ENCODE results near the gene KLHDC8A.

KLHDC8A gene

GRCh38 chr1:205344066-205344928 is 12.4 kb downstream of the KLHDC8A start:
- DNase-seq (ENCODE audit: low spot score), result no peak

GRCh38 chr1:205343431-205344065 is 13.2 kb downstream of the KLHDC8A start:
- no peak for DNase-seq (ENCODE audit: low spot score)

DNA sequence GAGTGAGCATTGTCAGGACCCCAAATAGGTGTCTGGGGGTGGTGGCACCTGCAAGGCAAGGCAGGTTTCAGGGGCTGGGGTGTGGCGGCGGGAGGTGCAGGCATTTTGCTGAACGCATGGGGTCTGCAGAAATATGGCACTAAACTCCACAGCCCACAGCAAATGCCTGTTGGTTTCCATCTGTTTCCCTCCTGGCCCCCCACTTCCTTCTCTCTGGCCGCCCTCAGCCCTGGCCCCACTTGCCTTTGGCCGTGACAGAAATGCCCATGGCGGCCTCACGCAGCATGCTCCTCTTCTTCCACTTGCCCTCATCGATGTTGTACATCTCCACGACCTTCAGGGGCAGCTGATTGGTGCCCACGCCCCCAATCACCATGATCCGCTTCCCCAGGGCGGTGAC is 13.7 kb downstream of the KLHDC8A start:
- no peak for DNase-seq (ENCODE audit: low spot score)

DNA sequence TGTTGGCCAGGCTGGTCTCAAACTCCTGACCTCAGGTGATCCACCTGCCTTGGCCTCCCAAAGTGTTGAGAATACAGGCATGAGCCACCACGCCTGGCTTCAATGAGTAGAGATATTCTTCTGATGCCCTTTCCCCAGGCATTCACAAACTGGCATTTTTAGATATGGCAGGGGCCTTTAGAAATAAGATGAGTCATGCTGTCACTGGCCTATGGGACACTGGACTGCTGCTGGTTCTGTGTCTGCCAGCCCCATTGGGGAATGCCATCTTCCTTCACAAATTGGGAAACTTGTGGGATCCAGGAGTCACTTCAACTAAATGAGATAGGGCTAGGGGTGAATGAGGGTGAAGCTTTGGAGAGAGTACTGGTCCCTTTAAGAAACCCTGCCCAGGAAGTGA is 16.0 kb downstream of the KLHDC8A start:
- DNase-seq (ENCODE audit: low spot score), result no peak

GRCh38 chr1:205339717-205340116 is 17.0 kb downstream of the KLHDC8A start:
- DNase-seq (ENCODE audit: low spot score), result peak; percentile 45

DNA sequence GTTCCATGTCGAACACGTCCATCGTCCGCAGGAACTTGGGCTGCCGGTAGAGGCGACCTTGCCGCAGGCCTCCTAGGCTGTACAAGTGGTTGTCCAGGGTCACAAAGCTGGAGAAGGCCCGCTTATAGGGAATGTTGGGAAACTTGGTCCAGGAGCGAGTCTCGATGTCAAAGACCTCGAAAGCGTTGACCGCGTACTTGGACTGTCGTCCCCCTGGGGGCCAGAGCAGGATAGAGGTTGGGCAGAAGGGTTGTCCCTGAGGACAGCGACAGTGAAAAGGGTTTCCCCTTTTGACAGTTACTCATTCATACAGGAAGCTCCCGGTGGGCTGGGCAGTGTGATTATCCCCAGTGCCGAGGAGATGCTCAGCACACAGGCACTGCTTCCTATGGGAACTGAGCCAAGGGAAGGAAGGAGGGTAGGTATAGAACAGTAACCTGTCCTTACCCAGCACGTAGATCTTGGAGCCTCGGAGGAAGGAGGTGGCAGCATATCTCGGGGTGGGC is 17.5 kb downstream of the KLHDC8A start:
- DNase-seq (ENCODE audit: low spot score), result no peak

- no peak for DNase-seq (ENCODE audit: low spot score)
Observed at GRCh38 chr1:205338011-205338410, 18.7 kb downstream of the KLHDC8A start.

- DNase-seq (ENCODE audit: low spot score), result no peak
Observed at GRCh38 chr1:205337481-205337880, 19.2 kb downstream of the KLHDC8A start.

GRCh38 chr1:205335692-205336091 is 21.0 kb downstream of the KLHDC8A start:
- peak; percentile 76 for DNase-seq (ENCODE audit: low spot score)

- DNase-seq (ENCODE audit: low spot score), result no peak
Observed at GRCh38 chr1:205332015-205332791, 24.5 kb downstream of the KLHDC8A start.

- no peak for DNase-seq (ENCODE audit: low spot score)
Observed at GRCh38 chr1:205330150-205330549, 26.6 kb downstream of the KLHDC8A start.

DNA sequence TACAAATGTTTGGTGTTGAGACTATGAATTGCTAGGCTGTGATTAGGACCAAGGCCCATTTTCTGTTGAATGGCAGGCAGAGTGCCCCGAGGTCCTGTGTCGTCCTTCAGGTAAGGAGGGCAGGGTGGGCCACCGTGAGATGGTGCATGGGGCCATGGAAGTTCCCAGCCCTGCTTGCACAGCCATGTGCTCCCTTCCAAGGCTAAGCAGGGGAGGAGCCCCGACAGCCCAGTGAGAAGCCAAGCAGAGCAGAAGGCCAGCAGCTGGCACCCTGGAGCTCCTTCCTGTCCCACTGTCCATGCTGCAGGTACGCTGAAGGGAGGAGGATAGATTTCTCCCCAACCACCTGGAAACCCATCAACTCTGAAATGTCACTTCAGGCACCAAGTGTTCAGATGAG is 27.0 kb downstream of the KLHDC8A start:
- no peak for DNase-seq (ENCODE audit: low spot score)

GRCh38 chr1:205328476-205328875 is 28.2 kb downstream of the KLHDC8A start:
- DNase-seq (ENCODE audit: low spot score), result no peak

DNA sequence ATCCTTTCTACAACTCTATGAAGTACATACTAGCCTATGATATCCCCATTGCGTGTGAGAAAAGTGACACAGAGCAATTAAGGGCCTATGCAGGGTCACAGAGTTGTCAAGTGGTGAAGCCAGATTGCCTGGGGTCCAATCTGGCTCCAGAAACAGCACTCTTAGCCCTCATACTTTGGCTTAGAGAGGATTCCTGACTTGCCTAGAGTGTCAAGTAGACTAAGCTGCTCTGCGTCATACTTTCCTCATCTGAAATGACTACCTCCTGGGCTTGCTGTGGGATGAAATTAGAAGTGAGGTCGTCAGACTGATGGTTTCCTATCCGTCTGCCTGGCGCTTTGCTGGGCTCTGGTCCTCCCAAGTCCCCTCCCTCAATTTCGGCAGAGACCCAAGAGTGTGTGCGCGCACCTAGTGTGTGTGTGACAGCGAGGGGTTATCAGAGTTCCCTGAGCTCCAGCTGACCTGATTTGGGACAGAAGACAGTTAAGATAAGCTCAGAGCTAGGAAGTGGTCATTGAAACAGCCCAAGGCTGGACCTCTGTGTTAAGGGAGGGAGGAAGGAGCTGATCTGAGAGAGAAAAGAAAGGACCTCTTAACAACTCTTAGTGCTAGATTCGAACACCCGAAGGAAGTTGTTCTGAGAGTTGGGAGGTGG is 29.8 kb downstream of the KLHDC8A start:
- no peak for DNase-seq (ENCODE audit: low spot score)

DNA sequence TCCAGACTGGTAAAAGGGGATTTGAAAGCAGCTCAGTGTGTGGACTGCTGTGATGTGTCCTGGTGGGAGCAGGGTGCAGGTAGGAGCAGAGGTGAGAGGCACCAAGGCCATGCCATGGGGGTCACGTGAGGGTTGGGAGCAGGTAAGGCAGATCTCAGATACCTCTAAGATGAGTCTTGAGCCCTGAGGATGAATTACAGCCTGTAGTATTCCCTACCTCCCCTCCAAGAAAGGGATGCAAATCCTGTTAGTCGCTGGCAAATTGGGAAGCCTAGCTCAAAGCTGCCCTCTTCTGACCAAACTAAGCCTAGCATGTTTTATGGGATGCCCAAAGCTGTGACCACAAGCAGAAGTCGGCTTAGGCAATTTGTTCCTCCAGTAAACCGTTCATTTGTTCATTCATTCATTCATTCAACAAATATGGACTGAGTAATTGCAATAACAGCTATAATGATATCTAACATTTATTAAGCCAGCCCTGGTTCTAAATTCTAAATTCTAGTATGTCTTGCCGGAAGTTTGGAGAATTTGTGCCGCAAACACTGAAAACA is 31.3 kb downstream of the KLHDC8A start:
- DNase-seq (ENCODE audit: low spot score), result peak; percentile 60

GRCh38 chr1:205324781-205325180 is 31.9 kb downstream of the KLHDC8A start:
- DNase-seq (ENCODE audit: low spot score), result no peak

GRCh38 chr1:205323794-205324193 is 32.9 kb downstream of the KLHDC8A start:
- DNase-seq (ENCODE audit: low spot score), result no peak

GRCh38 chr1:205321959-205322283 is 34.8 kb downstream of the KLHDC8A start:
- no peak for DNase-seq (ENCODE audit: low spot score)

DNA sequence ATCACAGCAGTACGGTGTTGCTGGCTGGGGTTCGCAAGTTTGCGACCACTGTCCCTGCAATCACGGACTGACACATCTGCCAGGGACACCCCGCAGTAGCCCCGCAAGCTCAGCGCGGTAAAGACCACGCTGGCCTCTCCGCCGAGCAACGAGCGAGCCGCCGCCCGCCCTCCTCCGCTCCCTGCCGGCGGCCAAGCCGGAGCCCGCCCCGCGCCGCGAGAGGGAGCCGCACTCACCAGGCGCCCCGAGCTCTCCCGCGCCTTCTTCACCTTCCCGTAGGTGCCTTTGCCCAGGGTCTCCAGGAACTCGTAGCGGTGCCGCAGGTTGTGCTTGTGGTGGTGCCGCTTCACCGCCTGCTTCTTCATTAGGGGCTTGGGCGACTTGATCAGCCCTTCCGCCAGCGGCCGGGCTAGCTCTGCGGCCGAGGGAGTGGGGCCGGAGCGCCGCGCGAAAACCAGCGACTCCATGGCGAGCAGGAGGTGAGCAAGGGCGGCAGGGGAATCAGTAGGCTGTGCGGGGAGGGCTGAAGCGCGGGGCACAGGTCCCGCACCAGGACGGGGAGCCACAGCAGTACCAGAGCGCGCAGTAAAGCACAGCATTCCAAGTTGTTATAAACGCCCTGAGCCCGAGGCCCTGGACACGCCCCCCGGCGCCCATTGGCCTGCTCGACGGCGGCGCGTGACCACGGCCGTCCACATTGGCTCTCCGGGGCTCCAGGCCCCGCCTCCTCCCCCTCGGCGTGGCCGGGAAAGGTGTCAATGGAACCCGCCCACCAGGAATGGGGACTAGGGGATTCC is 35.4 kb downstream of the KLHDC8A start, which contains the start of gene NUAK2:
Gene NUAK2, minus strand, starts transcription at position 584 of the 797 bp plus-strand sequence. Its CDS starts 117 bp downstream, at position 467.
- DNase-seq (ENCODE audit: low spot score), result peak; percentile 64

DNA sequence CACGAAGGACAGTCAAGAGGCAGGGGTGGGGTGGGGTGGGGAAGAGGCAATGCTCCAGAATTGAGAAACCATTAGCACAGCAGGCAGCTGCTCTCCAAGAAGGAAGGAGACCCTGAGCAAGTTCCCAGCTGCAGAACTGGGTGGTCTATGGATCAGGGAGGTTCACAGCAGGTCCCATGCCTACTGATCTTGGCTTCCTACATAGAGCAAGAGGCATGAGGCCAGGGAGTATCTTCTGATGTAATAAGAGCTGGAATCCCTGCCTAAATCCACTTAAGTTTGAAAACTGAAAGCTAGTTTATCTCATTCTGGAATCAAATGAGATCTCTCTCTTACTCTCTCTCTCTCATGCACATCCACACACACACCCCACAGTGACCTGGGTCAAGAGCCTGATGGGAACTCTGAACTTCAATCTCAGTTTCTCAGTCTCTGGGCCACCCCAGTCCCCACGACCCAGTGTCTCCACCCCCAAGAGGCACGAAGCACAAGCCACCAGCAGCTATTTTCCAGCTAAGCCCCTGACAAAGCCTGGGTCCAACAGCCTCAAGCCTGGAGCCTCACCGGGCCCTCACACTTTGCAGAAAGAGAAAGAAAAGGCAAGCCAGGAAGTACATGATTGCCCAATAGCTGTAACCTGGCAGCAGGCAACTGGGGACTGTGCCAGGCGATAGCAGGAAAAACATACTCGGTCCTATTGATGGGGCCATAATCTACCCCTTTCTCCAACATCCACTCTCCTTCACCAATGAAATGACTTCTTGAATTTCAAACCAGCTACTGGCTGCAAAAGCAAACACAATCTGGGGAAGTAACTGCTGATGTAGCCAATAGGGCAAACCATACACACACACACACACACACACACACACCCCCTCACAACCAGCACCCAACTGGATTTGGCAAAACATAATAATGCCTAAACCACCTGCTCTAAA is 37.4 kb downstream of the KLHDC8A start:
- peak; percentile 21 for DNase-seq (ENCODE audit: low spot score)
